ENCODE measurements around the gene MRPL2.

DNA sequence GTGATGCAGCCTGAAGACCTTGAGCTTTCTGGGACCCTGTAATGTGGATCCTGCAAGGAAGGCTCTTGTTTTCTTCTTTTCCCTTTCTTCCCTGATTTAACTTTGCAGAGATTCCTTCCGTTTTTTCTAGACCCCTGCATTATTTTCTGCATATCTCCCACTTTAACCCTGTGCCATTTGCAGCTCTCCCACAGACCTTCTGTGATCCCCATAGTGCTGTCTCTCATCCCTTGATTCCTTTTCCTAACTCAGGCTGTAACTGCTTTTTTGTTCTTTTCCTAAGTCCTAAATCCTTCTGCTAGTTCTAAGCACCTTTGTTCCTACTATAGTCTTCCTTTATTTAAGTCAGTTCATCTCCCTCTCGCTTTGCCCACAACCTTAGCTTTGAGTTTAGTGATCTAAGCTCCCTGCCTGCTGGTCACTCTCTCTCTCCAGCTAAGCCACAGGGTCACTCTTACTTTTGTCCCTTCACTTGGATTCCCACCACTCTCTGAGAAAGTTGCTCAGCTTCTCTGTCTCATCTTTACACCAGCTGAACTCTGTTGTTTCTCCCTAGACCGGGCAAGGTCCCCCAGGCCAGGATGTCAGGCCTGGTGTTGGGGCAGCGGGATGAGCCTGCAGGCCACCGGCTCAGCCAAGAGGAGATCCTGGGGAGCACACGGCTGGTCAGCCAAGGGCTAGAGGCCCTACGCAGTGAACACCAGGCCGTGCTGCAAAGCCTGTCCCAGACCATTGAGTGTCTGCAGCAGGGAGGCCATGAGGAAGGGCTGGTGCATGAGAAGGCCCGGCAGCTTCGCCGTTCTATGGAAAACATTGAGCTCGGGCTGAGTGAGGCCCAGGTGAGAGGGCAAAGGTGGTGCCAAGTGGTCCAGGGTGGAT lies 1.8 kb upstream of the MRPL2 start:
- TF ChIP-seq, protein P1, sequence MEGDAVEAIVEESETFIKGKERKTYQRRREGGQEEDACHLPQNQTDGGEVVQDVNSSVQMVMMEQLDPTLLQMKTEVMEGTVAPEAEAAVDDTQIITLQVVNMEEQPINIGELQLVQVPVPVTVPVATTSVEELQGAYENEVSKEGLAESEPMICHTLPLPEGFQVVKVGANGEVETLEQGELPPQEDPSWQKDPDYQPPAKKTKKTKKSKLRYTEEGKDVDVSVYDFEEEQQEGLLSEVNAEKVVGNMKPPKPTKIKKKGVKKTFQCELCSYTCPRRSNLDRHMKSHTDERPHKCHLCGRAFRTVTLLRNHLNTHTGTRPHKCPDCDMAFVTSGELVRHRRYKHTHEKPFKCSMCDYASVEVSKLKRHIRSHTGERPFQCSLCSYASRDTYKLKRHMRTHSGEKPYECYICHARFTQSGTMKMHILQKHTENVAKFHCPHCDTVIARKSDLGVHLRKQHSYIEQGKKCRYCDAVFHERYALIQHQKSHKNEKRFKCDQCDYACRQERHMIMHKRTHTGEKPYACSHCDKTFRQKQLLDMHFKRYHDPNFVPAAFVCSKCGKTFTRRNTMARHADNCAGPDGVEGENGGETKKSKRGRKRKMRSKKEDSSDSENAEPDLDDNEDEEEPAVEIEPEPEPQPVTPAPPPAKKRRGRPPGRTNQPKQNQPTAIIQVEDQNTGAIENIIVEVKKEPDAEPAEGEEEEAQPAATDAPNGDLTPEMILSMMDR (conservative IDR thresholded peaks at IDR 0.05): no peak
- TF ChIP-seq ZFX (IDR thresholded peaks at IDR 0.05): no peak
